Progenitor cell of endocrine pancreas (in vitro differentiated cells): ENCODE measurements around the gene EPHA5. TPM values are rescaled to one million over a fixed set of nuclear protein-coding genes. Genes with fewer than 3 reads are reported as not detected.

ENCODE experiments used
- DNase-seq: peaks from one replicate; pipeline ENCODE4 v3.0.0; 2021; ENCODE audit warnings: low spot score; ENCODE audit not compliant: unreplicated experiment
- H3K27ac Mint-ChIP-seq: 2 replicates; pipeline ENCODE4 v1.8.0; 2021; ENCODE audit warnings: mild to moderate bottlenecking, moderate library complexity, mixed read lengths
- H3K27me3 Mint-ChIP-seq: 2 replicates; pipeline ENCODE4 v1.8.0; 2021; ENCODE audit warnings: mixed read lengths
- H3K36me3 Mint-ChIP-seq: 2 replicates; pipeline ENCODE4 v1.8.0; 2022; ENCODE audit warnings: mixed read lengths; ENCODE audit not compliant: insufficient read depth
- H3K4me1 Mint-ChIP-seq: 2 replicates; pipeline ENCODE4 v1.8.0; 2021; ENCODE audit warnings: low read depth, mixed read lengths
- H3K4me3 Mint-ChIP-seq: 2 replicates; pipeline ENCODE4 v1.8.0; 2021; ENCODE audit warnings: low read depth, mild to moderate bottlenecking, moderate library complexity, mixed read lengths
- H3K9me3 Mint-ChIP-seq: 2 replicates; pipeline ENCODE4 v1.8.0; 2021; ENCODE audit warnings: low read depth, mixed read lengths
- CTCF ChIP-seq: fragments of 200-600 bp; sonication (generic); IDR thresholded peaks from one replicate; pipeline ENCODE4 v1.5.0; 2021; ENCODE audit warnings: antibody characterized with exemption, mild to moderate bottlenecking; ENCODE audit not compliant: unreplicated experiment
- total RNA-seq: library from RNA; stranded (reverse); gene quantifications from 2 replicates; pipeline ENCODE4 v1.2.1, GENCODE V29; 2021

EPHA5 gene
- total RNA-seq, 1 donor from 2014 or later = not detected

GRCh38 chr4:65635051-65635821, 35.1 kb downstream of the EPHA5 start:
- TF ChIP-seq CTCF = no peak
- H3K4me3 Mint-ChIP-seq = no peak overlapping the region
- no peak overlapping the region for H3K27ac Mint-ChIP-seq
- no peaks in the 10 kb centered on the region for H3K36me3 Mint-ChIP-seq
- DNase-seq = no peak
- H3K4me1 Mint-ChIP-seq = peaks cover 4% of the 10 kb centered on the region
- no peaks in the 10 kb centered on the region for H3K9me3 Mint-ChIP-seq
- H3K27me3 Mint-ChIP-seq = no peaks in the 10 kb centered on the region

GRCh38 chr4:65624651-65625050, 45.6 kb downstream of the EPHA5 start:
- H3K36me3 Mint-ChIP-seq = no peaks in the 10 kb centered on the region

GRCh38 chr4:65623506-65623905, 46.8 kb downstream of the EPHA5 start:
- no peak for DNase-seq
- Mint-ChIP-seq H3K27ac (no peak overlapping the region), H3K4me1 (no peaks in the 10 kb centered on the region), H3K27me3 (no peaks in the 10 kb centered on the region), H3K9me3 (no peaks in the 10 kb centered on the region), H3K36me3 (no peaks in the 10 kb centered on the region), H3K4me3 (no peak overlapping the region)
- TF ChIP-seq CTCF = no peak

More at GRCh38 chr4:65624651-65625050, 45.6 kb downstream of the EPHA5 start:
- no peaks in the 10 kb centered on the region for H3K27me3 Mint-ChIP-seq
- H3K4me1 Mint-ChIP-seq = no peaks in the 10 kb centered on the region
- no peak for TF ChIP-seq CTCF
- no peak overlapping the region for H3K4me3 Mint-ChIP-seq
- no peak overlapping the region for H3K27ac Mint-ChIP-seq
- no peak for DNase-seq
- H3K9me3 Mint-ChIP-seq = no peaks in the 10 kb centered on the region

GRCh38 chr4:65617416-65617815, 52.9 kb downstream of the EPHA5 start:
- H3K4me1 Mint-ChIP-seq = no peaks in the 10 kb centered on the region
- no peak for DNase-seq
- TF ChIP-seq CTCF = no peak
- H3K4me3 Mint-ChIP-seq = no peak overlapping the region
- no peak overlapping the region for H3K27ac Mint-ChIP-seq
- no peaks in the 10 kb centered on the region for H3K36me3 Mint-ChIP-seq
- H3K9me3 Mint-ChIP-seq = no peaks in the 10 kb centered on the region
- no peaks in the 10 kb centered on the region for H3K27me3 Mint-ChIP-seq

DNA sequence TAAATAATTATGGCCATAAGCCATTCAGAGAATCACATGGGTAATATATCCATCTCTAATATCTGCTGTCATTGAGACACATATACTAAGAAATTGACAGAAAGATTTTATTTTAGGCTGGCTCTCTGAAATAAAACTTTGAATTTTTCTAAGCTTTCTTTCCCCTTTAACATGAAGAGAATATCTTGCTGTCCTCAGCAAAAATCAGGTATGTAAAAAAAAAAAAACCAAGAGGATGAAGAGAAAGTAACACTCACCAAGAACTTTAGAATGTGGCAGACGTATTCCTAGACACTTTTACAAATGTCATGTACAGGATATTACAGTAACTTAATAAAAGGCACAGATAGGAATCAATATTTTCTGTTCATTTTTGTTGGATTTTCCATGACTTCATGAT, 65.8 kb downstream of the EPHA5 start:
- no peak overlapping the region for H3K27ac Mint-ChIP-seq

More for the DNA sequence above, 65.8 kb downstream of the EPHA5 start:
- no peak for TF ChIP-seq CTCF
- Mint-ChIP-seq H3K36me3 (no peaks in the 10 kb centered on the region), H3K27me3 (no peaks in the 10 kb centered on the region), H3K4me1 (no peaks in the 10 kb centered on the region), H3K4me3 (no peak overlapping the region), H3K9me3 (no peaks in the 10 kb centered on the region)
- no peak for DNase-seq
